NB4 (cell line): ENCODE results near the gene PRKG2.

Experiments
- MYC ChIP-seq: IDR thresholded peaks from 2 replicates; pipeline ENCODE4 v1.6.1; 2011; ENCODE audit warnings: low read depth, low read length
- POLR2A ChIP-seq: IDR thresholded peaks from 2 replicates; pipeline ENCODE4 v1.6.1; 2011; ENCODE audit warnings: mild to moderate bottlenecking; ENCODE audit not compliant: insufficient read length; ENCODE audit errors: extremely low read depth
- TF ChIP-seq, protein P1 (sequence below): IDR thresholded peaks from one replicate; pipeline ENCODE4 v1.5.1; 2012; ENCODE audit warnings: low read depth, low read length
- TF ChIP-seq, protein P2 (sequence below): IDR thresholded peaks from 2 replicates; pipeline ENCODE4 v1.6.1; 2011; ENCODE audit warnings: low read depth, low read length

DNA sequence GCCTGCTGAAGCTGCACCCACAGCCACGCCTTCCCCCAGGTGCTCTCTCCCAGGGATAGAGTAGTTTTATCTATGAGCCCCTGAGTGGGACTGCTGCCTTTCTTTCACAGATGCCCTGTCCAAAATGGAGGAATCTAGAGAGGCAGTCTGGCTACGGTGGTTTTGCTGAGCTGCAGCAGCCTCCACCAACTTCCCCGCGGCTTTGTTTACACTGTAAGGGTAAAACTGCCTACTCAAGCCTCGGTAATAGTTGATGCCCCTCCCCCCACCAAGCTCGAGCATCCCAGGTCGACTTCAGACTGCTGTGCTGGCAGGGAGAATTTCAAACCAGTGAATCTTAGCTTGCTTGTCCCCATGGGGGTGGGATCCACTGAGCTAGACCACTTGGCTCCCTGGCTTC, 84.5 kb downstream of the PRKG2 start:
- TF ChIP-seq POLR2A = no peak
- TF ChIP-seq, protein P1, sequence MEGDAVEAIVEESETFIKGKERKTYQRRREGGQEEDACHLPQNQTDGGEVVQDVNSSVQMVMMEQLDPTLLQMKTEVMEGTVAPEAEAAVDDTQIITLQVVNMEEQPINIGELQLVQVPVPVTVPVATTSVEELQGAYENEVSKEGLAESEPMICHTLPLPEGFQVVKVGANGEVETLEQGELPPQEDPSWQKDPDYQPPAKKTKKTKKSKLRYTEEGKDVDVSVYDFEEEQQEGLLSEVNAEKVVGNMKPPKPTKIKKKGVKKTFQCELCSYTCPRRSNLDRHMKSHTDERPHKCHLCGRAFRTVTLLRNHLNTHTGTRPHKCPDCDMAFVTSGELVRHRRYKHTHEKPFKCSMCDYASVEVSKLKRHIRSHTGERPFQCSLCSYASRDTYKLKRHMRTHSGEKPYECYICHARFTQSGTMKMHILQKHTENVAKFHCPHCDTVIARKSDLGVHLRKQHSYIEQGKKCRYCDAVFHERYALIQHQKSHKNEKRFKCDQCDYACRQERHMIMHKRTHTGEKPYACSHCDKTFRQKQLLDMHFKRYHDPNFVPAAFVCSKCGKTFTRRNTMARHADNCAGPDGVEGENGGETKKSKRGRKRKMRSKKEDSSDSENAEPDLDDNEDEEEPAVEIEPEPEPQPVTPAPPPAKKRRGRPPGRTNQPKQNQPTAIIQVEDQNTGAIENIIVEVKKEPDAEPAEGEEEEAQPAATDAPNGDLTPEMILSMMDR = no peak
- TF ChIP-seq MYC = no peak
- TF ChIP-seq, protein P2, sequence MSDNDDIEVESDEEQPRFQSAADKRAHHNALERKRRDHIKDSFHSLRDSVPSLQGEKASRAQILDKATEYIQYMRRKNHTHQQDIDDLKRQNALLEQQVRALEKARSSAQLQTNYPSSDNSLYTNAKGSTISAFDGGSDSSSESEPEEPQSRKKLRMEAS = no peak
